OCI-LY3 (cell line): ENCODE data around the gene ZNF804A.

ENCODE experiments used
- H2AFZ ChIP-seq: fragments of 200-600, 300-600 bp; shearing (Covaris generic); 2 replicates; pipeline ENCODE4 v1.6.0; 2014; ENCODE audit warnings: antibody characterized with exemption, low read depth, low read length
- H3K27ac ChIP-seq: fragments of 200-600, 300-600 bp; sonication (generic); 2 replicates; pipeline ENCODE4 v1.5.1; 2014; ENCODE audit warnings: mild to moderate bottlenecking, low read length, moderate library complexity, mixed read lengths
- H3K27me3 ChIP-seq: fragments of 200-600, 300-600 bp; sonication (generic); 2 replicates; pipeline ENCODE4 v1.6.1; 2014; ENCODE audit warnings: low read depth, low read length, mixed read lengths
- H3K36me3 ChIP-seq: fragments of 200-600, 300-600 bp; sonication (generic); replicated peaks from 2 replicates; pipeline ENCODE3; 2014; ENCODE audit warnings: low read depth, low read length, mixed read lengths
- H3K4me1 ChIP-seq: fragments of 300-600, 200-600 bp; sonication (generic); 2 replicates; pipeline ENCODE4 v1.6.1; 2014; ENCODE audit warnings: low read length, mixed read lengths
- H3K4me2 ChIP-seq: fragments of 200-600, 300-600 bp; sonication (generic); 2 replicates; pipeline ENCODE4 v1.6.1; 2014; ENCODE audit warnings: low read length, mixed read lengths
- H3K4me3 ChIP-seq: fragments of 300-600, 200-600 bp; sonication (generic); 2 replicates; pipeline ENCODE4 v1.5.1; 2014; ENCODE audit warnings: antibody characterized with exemption, mild to moderate bottlenecking, low read length, moderate library complexity
- H3K79me2 ChIP-seq: fragments of 300-600, 200-600 bp; shearing (Covaris generic); 2 replicates; pipeline ENCODE4 v1.6.1; 2014; ENCODE audit warnings: mild to moderate bottlenecking, low read length, mixed read lengths
- H3K9ac ChIP-seq: fragments of 300-600, 200-600 bp; shearing (Covaris generic); 2 replicates; pipeline ENCODE4 v1.6.0; 2014; ENCODE audit warnings: mild to moderate bottlenecking, low read length, moderate library complexity
- H3K9me3 ChIP-seq: fragments of 200-600, 300-600 bp; shearing (Covaris generic); 2 replicates; pipeline ENCODE4 v1.6.1; 2014; ENCODE audit warnings: low read length, mixed read lengths; ENCODE audit not compliant: insufficient read depth
- H4K20me1 ChIP-seq: fragments of 200-600, 300-600 bp; sonication (generic); 2 replicates; pipeline ENCODE4 v1.6.1; 2016; ENCODE audit warnings: low read length, mixed read lengths; ENCODE audit not compliant: insufficient read depth
- CTCF ChIP-seq: fragments of 200-600, 300-600 bp; sonication (generic); IDR thresholded peaks from 2 replicates; pipeline ENCODE4 v1.5.1; 2014; ENCODE audit warnings: antibody characterized with exemption, low read length, low read depth
- EZH2phosphoT487 ChIP-seq: fragments of 200-600 bp; shearing (Covaris generic); IDR thresholded peaks from 2 replicates; pipeline ENCODE4 v1.6.1; 2018; ENCODE audit warnings: antibody characterized with exemption, mixed run types, low read depth

ZNF804A gene

GRCh38 chr2:184654945-184655344 lies 56.6 kb downstream of the ZNF804A start:
- Histone ChIP-seq H3K27me3 (no peaks in the 10 kb centered on the region), H3K27ac (no peak overlapping the region), H3K36me3 (no peaks in the 10 kb centered on the region), H3K9ac (no peak overlapping the region), H3K4me3 (no peak overlapping the region), H3K4me2 (no peak overlapping the region), H3K79me2 (peaks cover 75% of the 10 kb centered on the region), H2AFZ (no peak overlapping the region), H4K20me1 (peaks cover 53% of the 10 kb centered on the region), H3K4me1 (no peaks in the 10 kb centered on the region), H3K9me3 (no peaks in the 10 kb centered on the region)
- TF ChIP-seq CTCF = no peak
- no peak for TF ChIP-seq EZH2phosphoT487

DNA sequence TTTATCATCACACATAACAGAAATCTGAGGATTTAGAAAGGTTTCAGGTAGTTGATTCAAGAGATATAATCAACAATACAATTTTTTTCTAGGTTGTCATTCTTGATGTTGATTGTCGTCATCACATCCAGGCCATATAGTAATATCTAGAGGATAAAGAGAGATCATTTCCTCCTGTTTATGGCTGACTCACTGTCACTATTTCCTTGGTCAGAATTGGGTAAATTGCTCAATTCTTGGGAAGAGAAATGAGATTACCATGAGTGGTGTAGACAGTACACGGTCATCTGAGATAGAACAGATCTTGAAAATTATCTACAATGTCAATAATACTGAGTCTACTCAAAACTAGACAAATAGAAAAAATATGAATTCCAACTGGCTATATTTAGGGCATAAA lies 78.8 kb downstream of the ZNF804A start:
- TF ChIP-seq EZH2phosphoT487 (no peak), CTCF (no peak)
- H3K4me3 ChIP-seq = no peak overlapping the region
- no peaks in the 10 kb centered on the region for H3K4me1 ChIP-seq
- peaks cover 13% of the 10 kb centered on the region for H3K36me3 ChIP-seq
- H2AFZ ChIP-seq = no peak overlapping the region
- H3K79me2 ChIP-seq = peaks cover 53% of the 10 kb centered on the region
- peaks cover 11% of the 10 kb centered on the region; the same call in 1 of the 2 replicates for H4K20me1 ChIP-seq
- H3K27me3 ChIP-seq = no peaks in the 10 kb centered on the region
- no peaks in the 10 kb centered on the region for H3K9me3 ChIP-seq
- no peak overlapping the region for H3K4me2 ChIP-seq
- H3K9ac ChIP-seq = no peak overlapping the region
- H3K27ac ChIP-seq = no peak overlapping the region

GRCh38 chr2:184679219-184680018 lies 81.1 kb downstream of the ZNF804A start:
- Histone ChIP-seq H2AFZ (no peak overlapping the region), H3K9ac (no peak overlapping the region), H3K27me3 (no peaks in the 10 kb centered on the region), H3K4me3 (no peak overlapping the region), H3K4me1 (no peaks in the 10 kb centered on the region), H4K20me1 (peaks cover 13% of the 10 kb centered on the region; the same call in 1 of the 2 replicates), H3K79me2 (peaks cover 52% of the 10 kb centered on the region), H3K4me2 (no peak overlapping the region), H3K9me3 (no peaks in the 10 kb centered on the region), H3K36me3 (peaks cover 13% of the 10 kb centered on the region), H3K27ac (no peak overlapping the region)
- no peak for TF ChIP-seq CTCF
- no peak for TF ChIP-seq EZH2phosphoT487

DNA sequence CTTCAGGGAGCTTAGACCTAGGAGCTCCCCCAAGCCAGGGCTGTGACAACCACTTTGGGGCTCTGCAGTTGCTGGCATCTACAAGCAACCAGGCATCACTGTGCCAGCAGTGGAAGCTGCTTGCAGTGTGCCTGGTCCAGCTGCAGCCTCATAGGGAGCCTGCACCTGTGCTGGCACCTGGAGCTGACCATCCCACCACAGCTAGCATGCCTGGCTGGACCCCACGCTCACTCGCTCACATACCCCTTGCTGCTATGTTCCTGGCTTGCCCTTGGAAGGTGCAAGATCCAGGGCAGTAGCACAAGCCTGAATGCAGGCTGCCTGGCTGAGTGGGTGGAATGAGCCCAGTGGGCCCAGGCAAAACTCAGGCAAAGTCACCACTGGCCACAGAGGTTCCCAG lies 82.5 kb downstream of the ZNF804A start:
- Histone ChIP-seq H3K79me2 (peaks cover 57% of the 10 kb centered on the region), H3K27me3 (no peaks in the 10 kb centered on the region), H4K20me1 (peaks cover 26% of the 10 kb centered on the region), H3K4me2 (no peak overlapping the region), H3K4me3 (no peak overlapping the region), H3K9me3 (no peaks in the 10 kb centered on the region), H3K27ac (no peak overlapping the region), H3K4me1 (no peaks in the 10 kb centered on the region), H3K9ac (no peak overlapping the region), H2AFZ (no peak overlapping the region), H3K36me3 (peaks cover 13% of the 10 kb centered on the region)
- no peak for TF ChIP-seq CTCF
- TF ChIP-seq EZH2phosphoT487 = no peak
